HG02885 (cell line): Measurements from ENCODE around the gene PDXP.
"Not testable (repeated sequence)": the region's sequence is repeated elsewhere in the genome, so short reads cannot be mapped to it uniquely, and the experiment has no call there.

Experiments used
- ATAC-seq: cut with Tn5 transposase; IDR thresholded peaks from one replicate; pipeline ENCODE4 v1.9.1; 2021; ENCODE audit warnings: mild to moderate bottlenecking; ENCODE audit not compliant: unreplicated experiment, poor library complexity

PDXP gene, protein sequence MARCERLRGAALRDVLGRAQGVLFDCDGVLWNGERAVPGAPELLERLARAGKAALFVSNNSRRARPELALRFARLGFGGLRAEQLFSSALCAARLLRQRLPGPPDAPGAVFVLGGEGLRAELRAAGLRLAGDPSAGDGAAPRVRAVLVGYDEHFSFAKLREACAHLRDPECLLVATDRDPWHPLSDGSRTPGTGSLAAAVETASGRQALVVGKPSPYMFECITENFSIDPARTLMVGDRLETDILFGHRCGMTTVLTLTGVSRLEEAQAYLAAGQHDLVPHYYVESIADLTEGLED

GRCh38 chr22:37658133-37659065 is at the start of gene PDXP:
TSS of gene PDXP (plus strand) at chr22:37658723. CDS start at chr22:37658783, 60 bp downstream.
- ATAC-seq, result peak; percentile 85

GRCh38 chr22:37609240-37610152 is 49.0 kb upstream of the PDXP start:
- no peak for ATAC-seq

GRCh38 chr22:37610153-37610475 is 48.4 kb upstream of the PDXP start:
- not testable (repeated sequence) for ATAC-seq

DNA sequence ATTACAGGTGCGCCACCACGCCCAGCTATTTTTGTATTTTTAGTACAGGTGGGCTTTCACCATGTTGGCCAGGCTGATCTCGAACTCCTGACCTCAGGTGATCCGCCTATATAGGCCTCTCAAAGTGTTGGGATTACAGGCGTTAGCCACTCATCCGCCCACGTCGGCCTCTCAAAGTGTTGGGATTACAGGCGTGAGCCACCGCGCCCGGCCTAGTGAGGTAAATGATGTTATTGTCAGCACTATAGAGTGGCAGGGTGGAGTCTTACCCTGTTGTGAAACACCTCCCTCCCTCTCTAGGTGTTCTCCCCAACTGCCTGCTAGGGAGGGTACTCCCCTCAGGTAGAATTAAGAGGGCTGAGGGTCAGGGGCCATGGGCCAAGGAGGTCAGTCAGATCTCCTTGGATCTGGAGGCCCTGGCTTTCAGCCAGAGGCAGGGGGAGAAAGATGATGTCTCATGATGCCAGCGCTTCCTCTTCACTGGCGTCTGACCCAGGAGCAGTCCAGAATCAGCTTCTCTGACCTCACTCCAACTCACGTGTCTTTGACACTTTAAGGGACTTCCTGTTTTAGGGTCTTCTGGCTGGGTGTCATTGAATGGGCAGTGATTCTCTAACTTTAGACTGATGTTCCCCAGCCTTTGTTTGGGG is 47.9 kb upstream of the PDXP start:
- no peak for ATAC-seq

DNA sequence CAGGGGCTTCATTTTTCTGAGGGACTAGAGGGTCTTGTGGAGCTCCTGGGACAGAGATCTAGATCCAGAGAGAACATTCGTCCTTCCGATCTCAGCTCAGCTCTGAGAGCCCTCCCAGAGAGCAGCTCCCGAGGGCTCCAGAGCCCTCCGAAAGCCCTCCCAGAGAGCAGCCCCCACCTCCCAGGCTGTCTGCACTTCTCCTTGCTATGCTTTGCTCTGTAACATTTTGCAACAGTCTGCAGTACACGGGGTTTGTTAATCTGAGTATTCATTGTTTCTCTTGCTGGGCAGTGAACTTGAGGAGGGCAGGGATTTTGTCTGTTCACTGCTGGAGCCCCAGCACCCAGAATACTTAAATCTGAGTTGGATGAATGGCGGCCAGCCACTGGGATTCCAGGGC is 47.3 kb upstream of the PDXP start:
- ATAC-seq, result no peak

- no peak for ATAC-seq
Observed at GRCh38 chr22:37616201-37617083, 42.1 kb upstream of the PDXP start.

DNA sequence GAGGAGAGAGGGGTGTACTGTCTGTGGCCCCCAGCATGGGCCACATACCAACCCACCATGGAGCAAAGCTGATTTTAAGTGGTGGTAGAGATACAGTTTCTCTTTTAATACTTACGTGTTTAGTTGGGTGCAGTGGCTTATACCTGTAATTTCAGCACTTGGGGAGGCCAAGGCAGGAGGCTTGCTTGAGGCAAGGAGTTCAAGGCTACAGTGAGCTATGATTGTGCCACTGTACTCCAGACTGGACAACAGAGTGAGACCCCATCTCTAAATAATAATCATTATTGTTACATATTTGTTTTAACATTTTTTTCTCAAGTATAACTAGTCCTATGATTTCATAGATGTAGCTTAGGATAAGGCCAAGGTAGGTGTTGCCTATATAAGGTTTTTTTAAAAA is 41.1 kb upstream of the PDXP start:
- ATAC-seq, result no peak

DNA sequence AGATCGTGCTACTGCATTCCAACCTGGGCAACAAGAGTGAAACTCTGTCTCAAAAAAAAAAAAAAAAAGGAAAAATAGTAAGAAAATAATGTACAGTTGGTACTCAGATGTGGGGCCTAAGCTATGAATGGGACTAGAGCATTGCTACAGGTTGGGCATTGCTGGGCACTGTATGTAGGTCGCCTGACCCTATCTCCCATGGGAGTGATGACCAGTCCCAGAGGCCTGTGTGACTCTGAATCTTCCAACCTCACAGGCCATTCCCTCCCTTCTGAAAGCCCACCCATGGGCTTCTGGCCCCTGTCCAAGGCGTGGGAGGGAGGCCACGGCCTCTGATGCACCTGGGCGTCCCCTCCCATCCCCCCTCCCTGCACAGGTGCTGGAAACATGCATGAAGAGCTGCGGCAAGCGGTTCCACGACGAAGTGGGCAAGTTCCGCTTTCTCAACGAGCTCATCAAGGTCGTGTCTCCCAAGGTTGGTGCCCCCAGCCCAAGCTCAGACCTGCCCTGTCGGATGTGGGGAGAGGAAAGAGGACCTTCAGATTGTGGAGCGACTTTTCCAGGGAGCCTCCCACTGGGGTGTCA is 40.4 kb upstream of the PDXP start:
- ATAC-seq, result no peak

- ATAC-seq, result no peak
Observed at GRCh38 chr22:37618674-37619073, 39.8 kb upstream of the PDXP start.

GRCh38 chr22:37619991-37620390 is 38.5 kb upstream of the PDXP start:
- ATAC-seq, result no peak

- no peak for ATAC-seq
Observed at GRCh38 chr22:37621352-37621860, 37.1 kb upstream of the PDXP start.

DNA sequence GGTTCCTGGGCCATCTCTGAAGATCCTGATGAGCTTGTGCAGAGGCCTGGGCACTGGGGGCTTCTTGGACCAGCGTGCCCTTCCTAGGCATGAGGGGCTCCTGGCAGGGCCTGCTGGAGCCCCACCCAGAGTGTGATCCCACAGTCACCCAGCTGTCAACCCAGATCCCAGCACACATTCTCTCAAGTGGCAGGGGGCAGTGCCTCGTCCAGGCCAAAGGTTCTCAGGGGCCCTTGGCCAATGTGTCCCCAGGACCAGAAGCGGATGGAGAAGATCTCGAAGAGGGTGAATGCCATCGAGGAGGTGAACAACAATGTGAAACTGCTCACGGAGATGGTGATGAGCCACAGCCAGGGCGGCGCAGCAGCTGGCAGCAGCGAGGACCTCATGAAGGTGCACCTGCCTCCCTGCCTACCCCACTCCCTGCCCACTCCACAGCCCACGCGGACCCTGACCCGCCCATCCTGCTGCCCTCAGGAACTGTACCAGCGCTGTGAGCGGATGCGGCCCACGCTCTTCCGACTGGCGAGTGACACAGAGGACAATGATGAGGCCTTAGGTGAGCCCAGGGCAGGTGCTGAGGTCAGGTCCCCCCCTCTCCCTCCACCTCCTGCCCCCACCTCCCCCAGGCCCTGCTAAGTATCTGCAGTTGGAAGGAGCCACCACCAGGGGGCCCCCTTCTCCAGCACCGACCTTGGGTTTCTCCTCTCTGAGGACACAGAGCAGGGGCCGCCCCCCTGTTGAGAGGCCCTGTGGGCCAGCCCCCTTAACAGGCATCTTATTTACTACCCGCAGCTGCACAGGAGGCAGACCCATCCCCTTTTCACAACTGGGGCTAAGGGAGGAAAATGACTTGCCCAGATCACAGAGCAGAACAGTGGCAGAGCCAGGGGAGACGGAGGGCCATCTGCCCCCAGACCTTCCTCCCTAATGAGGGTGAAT is 35.2 kb upstream of the PDXP start:
- no peak for ATAC-seq

GRCh38 chr22:37624017-37624365 is 34.5 kb upstream of the PDXP start:
- no peak for ATAC-seq

GRCh38 chr22:37624876-37625275 is 33.6 kb upstream of the PDXP start:
- ATAC-seq, result no peak

DNA sequence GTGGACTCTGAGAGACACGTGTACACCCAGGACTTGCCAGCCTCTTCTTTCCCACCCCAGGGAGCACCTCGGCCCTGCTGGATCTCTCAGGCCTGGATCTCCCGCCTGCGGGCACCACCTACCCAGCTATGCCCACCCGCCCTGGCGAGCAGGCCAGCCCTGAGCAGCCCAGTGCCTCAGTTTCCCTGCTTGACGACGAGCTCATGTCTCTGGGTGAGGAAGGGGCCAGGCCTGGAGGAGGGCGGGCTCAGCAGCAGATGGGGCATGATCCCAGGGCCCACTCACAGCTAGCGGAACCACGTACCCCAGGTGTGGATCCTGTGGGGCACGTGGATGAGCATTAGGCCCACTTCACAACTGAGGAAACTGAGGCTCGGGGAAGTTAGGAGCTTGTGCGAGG is 32.8 kb upstream of the PDXP start:
- ATAC-seq, result no peak

DNA sequence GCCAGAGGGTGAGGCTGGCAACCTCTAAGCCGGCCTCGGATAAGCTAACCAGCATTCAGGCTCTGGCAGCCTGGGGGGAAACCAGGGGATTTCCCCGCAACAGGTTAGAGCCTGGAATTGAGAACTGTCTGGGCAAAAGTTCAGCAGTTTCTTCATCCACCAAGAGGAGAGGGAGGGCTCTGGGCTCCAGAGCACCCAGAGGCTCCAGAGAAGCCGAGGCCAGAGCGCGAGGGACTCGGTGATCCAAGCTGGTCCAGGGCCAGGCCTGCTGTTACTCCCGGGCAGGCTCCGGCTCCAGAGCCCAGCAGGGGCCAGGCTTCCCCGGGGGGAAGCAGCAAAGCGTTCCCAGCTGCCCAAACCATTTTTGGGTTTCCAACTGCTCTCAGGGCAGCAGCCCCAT is 32.4 kb upstream of the PDXP start:
- no peak for ATAC-seq

- no peak for ATAC-seq
Observed at GRCh38 chr22:37626556-37627075, 31.9 kb upstream of the PDXP start.
